ENCODE results near the gene IFT172. TPM values are rescaled to one million over a fixed set of nuclear protein-coding genes. Genes with fewer than 3 reads are reported as not detected.

IFT172 gene
- total RNA-seq, 1 experiment from 2014 or later = 25.3 TPM

GRCh38 chr2:27420996-27421395 lies 68.5 kb downstream of the IFT172 start:
- no peak overlapping the region for H3K4me3 Mint-ChIP-seq
- ChIA-PET CTCF (no interaction called here), POLR2A (no interaction called here)
- H3K9me3 Mint-ChIP-seq = no peaks in the 10 kb centered on the region
- no peaks in the 10 kb centered on the region for H3K36me3 Mint-ChIP-seq
- DNase-seq (ENCODE audit: low spot score) (no peak), ATAC-seq (no peak)
- no peak overlapping the region for H3K27ac Mint-ChIP-seq
- TF ChIP-seq ELF4 (CRISPR knock-in tag; IDR thresholded peaks at IDR 0.05; ENCODE audit: low read depth) (no peak), GTF2I (CRISPR knock-in tag; conservative IDR thresholded peaks at IDR 0.05) (no peak), HMGXB4 (CRISPR knock-in tag; IDR thresholded peaks at IDR 0.05) (no peak), NR2C2 (CRISPR knock-in tag; IDR thresholded peaks at IDR 0.05) (no peak), NFE2L1 (CRISPR knock-in tag; IDR thresholded peaks at IDR 0.05) (no peak), ZNF532 (CRISPR knock-in tag; IDR thresholded peaks at IDR 0.05; ENCODE audit: borderline replicate concordance) (no peak), TP53 (CRISPR knock-in tag; IDR thresholded peaks at IDR 0.05) (no peak), ZNF425 (CRISPR knock-in tag; conservative IDR thresholded peaks at IDR 0.05) (no peak), MAX (CRISPR knock-in tag; IDR thresholded peaks at IDR 0.05) (no peak), ETV6 (CRISPR knock-in tag; IDR thresholded peaks at IDR 0.05) (no peak), AR (CRISPR knock-in tag; IDR thresholded peaks at IDR 0.05) (no peak)
- no peaks in the 10 kb centered on the region for H3K4me1 Mint-ChIP-seq
- peaks cover 4% of the 10 kb centered on the region; the same call in 1 of the 2 replicates for H3K27me3 Mint-ChIP-seq (ENCODE audit: low read depth)

- no peaks in the 10 kb centered on the region; the same call in 1 of the 2 replicates for H3K36me3 Mint-ChIP-seq
- H3K4me1 Mint-ChIP-seq = no peaks in the 10 kb centered on the region
- ChIA-PET CTCF (interaction anchor here (1.5 kb wide), 1 partner anchor 8 kb away, joined by 4 read pairs; no protein-coding TSS in a partner anchor), POLR2A (interaction anchor here (0.6 kb wide), 1 partner anchor 24 kb away, joined by 3 read pairs; no protein-coding TSS in a partner anchor)
- H3K27ac Mint-ChIP-seq = no peak overlapping the region
- no peak for ATAC-seq
- no peak overlapping the region for H3K4me3 Mint-ChIP-seq
- peaks cover 3% of the 10 kb centered on the region for H3K9me3 Mint-ChIP-seq
- peaks cover 13% of the 10 kb centered on the region for H3K27me3 Mint-ChIP-seq (ENCODE audit: low read depth)
- TF ChIP-seq FOXK1 (CRISPR knock-in tag; IDR thresholded peaks at IDR 0.05) = no peak
- DNase-seq (ENCODE audit: low spot score) = no peak
These were observed 73.4 kb downstream of the IFT172 start for GRCh38 chr2:27416151-27416550.

Measured in WTC11 (cell line).